Activated CD8-positive, alpha-beta memory T cell treated with anti-CD3 and anti-CD28 coated beads for 4 hours (primary cell): Measurements from ENCODE around the gene FOXR1.

Experiments used
- DNase-seq, 2 donors: peaks; one replicate each; pipeline ENCODE4 v3.0.0-alpha.2; 2020; ENCODE audit warnings: low read depth in 2 of 2

The FOXR1 gene

DNA sequence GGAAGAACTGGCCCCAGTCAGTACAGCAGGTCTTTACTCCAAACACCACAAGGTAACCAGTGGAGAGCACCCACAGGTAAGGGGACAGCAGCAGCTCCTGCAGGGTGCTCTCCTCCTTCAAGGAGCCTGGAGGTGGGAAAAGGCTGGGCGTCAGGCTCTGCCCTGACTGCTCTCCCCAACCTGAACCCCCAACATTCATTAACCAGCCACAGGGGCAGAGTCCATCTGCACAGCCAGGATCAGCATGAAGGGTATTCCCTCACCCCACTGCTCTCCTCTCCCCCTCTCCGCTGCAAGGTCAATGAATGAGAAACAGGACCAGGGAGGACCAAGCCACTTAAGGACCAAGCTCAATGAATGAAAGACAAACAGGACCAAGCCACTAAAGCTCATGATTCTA is 55.4 kb downstream of the FOXR1 start:
- no peak for DNase-seq

DNA sequence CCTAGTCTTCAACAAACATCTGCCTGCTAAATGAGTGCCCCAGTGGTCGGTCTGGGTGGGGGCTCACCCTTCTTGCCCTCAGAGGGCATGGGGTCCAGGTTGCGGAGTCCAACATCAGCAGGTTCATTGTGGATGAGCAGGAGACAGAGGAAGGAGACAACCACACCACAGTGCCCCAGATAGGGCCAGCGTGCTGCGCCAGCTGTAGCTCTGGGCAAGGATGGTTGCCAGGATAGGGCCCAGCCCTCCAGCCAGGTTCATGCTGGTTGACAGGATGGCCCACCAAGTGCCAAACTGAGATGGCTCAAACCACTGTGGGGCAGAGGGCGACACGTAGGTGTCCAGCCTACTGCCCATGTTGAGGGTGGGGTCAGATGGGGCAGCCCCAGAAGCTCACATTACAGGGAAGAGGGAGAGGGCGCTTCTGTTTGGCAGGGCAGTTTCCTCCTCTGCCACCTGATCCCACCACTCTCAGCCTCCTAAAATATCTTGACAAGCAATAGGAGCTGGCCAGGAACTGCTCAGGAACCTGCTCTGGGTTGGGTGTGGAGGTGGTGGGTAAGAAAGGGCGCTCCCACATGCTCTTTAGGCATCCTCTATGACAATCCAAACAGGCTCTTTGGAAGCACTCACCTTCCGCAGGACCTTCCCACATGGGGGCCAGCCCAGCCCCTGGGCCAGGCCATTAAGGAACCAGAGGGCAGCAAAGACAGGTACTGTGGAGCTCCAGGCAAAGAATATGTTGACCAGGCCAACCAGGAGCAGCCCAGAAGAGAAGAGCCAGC is 56.2 kb downstream of the FOXR1 start:
- DNase-seq: no peak

DNA sequence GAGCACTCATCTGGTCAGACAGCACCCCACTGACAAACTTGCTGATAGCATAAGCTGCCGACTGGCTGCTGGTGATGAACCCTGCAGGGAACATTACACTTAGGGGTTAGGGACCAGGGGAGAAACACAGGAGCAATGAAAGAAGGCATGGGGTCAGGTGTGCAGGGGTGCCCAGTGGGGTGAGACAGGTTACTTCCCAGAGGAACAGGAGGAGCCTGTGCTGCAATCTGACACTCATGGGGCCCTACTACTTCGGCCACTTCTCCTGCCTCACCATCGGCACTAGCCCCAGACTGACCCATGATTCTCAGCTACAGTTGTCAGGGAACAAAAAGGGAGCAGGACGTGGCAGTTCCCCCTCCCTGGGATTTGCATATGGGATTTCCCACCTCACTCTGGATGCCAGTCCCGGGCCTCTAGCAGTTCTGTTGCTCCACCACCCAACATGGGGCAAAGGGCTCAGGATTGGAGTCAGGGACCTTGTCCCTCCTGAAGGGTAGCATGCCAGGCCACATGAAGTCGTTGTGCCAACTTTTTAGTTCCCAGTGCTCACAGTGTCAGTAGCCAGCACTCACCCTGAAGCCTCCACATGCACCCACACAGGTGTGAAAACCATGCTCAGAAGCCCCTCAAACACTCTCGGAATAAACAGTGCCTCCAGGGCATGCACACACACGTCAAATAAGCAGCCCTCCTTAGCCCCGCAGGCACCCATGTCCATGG is 56.9 kb downstream of the FOXR1 start:
- DNase-seq: no peak

DNA sequence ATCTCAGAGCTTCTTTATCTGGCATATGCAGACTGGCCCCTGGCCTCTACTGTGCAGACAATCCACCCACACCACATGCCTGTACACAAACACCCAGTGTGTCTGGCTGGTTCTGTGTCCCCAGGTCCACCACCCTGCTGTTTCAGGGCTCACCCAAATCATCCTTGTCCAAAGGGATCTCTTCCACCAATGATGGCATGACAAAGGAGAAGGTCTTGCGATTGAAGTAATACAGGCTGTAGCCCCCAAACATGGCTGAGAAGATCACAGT is 57.4 kb downstream of the FOXR1 start:
- DNase-seq: no peak

DNA sequence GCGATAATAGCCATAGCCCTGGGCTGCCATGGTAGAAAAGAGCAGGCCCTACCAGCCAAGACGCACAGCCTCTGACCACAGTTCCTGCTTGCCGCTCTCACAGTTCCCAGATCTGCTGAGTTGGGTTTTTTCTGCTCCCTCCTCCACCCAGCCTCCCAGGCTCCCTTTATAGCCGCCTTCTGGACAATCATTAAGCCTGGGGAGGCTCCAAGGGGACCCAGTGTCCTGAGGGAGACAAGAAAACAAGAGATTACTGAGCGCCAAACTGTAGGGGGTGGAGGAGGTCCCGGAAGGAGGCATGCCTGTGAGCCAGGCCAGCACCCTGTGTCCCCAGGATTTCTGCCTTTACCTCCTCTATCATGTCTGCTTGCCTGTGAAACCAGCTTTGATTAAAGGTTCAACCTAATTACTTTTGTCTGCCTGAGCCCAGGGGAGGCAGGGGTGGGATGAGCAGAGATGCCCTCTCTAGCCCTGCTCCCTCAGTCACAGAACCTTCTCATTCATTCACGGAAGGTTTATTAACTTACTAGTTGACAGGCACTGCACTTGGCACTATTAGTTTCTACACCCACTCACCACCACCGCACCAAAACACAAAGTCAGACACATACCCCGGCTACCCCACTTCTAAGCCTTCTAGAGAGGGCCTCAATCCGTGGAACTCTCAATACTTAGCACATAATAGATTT is 57.9 kb downstream of the FOXR1 start:
- no peak for DNase-seq

DNA sequence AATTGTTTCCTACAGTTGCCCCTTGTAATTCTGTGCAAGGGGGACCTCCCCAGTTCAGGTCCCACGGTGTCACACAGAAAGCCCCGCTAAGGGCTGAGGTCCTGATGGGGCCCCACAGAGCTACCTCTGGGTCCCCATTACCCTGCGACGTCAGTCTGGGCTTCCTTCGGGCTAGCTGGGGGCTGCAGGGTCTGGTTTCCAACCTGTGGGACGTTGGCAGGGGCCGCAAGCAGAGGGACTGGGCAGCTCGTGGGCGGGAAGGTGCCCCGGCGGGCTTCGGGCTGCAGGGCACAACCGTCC is 58.4 kb downstream of the FOXR1 start:
- DNase-seq: no peak

DNA sequence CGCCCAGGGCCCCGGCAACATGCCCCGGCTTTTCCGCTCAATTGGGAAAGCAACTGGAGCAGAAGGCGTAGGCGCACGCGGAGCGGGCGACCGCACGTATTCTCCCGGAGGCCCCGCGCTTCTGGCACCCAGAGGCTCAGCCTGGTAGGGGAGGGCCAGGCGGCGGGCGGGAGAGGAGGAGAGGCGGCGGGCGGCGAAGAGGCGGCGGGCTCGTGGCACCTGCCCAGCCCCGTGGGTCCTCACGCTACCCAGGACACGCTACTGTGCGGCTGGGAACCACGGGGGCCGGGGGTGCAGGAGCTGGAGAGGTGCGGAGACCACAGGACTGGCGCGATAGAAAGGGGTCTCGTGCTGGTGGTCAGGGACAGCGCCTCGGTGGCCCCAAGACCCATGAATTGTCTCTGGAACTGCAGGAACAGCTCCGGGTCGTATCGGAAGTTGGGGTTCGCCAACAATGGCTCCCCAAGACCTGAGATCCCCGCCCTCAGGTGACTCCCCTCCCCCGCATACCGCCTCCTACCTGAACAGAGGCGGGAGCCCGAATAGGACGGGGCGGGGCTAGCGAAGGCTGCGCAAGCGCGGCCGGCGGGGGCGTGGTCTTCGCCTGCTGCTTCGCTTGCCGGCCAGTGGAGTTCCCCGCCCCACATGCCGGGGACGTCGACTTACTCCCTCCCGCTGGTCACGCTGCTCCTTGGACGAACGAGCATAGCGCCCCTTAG is 58.9 kb downstream of the FOXR1 start, which contains the start of gene SLC37A4:
Gene SLC37A4 (minus strand): TSS at position 549 of the 719 bp plus-strand sequence.
- peak; percentile 97 to 99 for DNase-seq
